DLD1 (cell line): Measurements from ENCODE around the gene ANTKMT.
"Not testable (repeated sequence)": the region's sequence is repeated elsewhere in the genome, so short reads cannot be mapped to it uniquely, and the experiment has no call there.

Experiments
- in situ Hi-C: cut with HindIII; loops from 2 replicates; pipeline ENCODE4 v1.10.0; 2017; ENCODE audit warnings: low sequenced_read_pairs

ANTKMT gene

DNA sequence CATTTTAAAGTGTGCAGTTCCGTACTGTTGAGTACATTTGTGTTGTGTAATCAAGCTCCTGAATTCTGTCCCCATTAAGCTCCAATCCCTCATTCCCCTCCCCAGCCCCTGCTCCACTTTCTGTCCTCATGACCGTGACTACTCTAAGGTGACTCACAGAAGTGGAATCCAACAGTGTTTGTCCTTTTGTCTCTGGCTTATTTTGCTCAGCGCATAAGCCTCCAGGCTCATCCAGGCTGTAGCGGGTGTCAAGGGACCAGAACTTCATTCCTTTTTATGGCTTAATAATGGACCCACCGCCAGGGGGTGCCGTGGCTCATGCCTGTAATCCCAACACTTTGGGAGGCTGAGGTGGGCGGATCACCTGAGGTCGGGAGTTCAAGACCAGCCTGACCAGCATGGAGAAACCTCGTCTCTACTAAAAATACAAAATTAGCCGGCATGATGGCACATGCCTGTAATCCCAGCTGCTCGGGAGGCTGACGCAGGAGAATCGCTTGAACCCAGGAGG lies 8.2 kb upstream of the ANTKMT start:
- in situ Hi-C loops, result not testable (repeated sequence)

DNA sequence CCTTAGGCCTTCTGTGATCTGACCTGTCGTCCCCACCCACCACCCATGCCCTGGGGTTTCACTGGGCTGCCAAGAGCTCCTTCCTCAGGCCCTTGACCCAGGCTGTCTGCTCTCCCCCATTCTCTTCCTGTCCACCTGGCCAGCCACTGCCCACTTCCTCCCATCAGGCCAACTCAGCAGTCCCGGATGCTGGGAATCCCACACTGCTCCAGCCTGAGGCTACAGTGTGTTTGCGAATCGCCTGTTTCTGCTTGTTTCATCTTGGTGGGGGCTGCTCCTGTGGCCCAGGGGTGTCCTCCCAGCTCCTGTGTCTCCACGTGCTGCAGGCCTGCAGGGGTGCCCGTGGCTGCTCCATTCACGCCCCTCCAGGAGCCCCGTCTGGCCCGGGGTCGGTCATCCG lies 6.9 kb upstream of the ANTKMT start:
- in situ Hi-C loops, result no loop called here

DNA sequence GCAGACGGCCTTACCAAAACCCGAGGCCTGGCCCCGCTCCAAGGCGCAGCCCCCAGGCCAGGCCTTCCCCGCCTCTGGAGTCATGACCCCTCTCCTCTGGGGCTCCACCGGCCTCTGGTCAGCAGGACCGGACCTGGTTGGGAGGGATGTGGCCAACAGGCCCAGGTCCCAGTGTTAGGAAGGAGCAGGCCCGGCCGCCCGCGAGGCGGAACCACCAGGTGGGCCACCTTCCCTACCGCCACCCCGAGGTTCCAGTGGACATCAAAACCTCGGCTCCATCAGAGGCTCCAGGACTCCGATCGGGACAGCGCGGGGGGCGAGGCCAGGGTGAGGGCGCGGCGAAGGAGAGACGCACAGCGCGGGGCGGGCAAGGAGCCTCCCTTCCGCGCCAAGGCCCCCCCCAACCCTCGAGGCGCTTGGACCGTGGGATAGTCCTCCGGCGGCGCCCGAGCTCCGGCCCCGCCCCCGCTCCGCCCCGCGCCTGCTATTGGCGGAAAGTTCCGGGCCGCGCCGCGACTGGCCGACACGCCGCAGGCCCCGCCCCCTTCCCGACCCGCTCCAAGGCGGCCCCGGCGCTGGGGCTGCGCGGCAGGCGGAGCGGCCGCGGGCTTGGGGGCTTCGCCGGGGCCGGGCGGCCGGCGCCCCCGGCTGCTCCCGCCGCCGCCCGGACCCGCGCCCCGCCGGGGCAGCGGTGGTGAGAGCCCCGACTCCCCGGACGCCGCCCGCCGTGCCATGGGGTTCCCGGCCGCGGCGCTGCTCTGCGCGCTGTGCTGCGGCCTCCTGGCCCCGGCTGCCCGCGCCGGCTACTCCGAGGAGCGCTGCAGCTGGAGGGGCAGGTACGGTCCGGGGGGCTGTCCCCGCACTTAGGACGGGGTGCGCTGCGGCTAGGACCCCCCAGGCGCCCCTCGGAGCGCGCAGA lies 6.1 kb upstream of the ANTKMT start, which contains the start of gene METRN:
Gene METRN (plus strand): TSS at position 561 of the 919 bp plus-strand sequence. CDS start 172 bp downstream, at position 733.
- in situ Hi-C loops, result no loop called here

DNA sequence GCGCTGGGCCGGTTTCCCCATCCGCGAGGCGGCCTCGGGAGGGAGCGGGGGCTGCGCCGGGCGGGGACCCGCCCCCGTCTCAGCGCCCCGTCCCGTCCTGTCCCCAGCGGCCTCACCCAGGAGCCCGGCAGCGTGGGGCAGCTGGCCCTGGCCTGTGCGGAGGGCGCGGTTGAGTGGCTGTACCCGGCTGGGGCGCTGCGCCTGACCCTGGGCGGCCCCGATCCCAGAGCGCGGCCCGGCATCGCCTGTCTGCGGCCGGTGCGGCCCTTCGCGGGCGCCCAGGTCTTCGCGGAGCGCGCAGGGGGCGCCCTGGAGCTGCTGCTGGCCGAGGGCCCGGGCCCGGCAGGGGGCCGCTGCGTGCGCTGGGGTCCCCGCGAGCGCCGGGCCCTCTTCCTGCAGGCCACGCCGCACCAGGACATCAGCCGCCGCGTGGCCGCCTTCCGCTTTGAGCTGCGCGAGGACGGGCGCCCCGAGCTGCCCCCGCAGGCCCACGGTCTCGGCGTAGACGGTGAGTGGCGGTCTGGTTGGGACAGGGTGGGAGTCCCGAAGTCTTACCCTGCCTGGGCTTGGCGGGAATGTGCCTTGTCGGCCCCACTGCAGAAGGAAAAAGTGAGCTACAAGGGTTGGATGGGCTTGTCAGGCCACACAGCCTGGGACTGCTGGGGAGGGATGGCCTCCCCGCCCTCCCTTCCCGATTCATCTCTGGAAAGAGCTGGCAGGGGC lies 5.3 kb upstream of the ANTKMT start:
- in situ Hi-C loops, result no loop called here

DNA sequence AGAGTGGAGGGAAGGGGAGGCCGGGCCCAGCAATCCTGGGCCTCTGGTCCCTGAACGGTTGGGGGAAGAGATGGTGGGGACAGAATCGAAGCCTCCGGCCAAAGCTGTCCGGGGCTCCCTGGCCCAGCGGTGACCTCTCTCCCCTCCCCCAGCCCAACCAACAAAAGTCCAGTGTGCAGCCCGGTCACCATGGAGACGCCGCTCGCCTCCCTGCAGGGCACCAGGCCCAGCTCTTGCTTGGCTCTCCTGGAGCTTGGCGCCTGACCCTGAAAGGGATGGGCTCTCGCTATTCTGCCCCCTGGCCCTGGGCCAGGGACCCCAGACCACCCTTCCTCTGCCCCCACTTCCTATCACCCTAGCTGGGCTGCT lies 4.8 kb upstream of the ANTKMT start:
- in situ Hi-C loops, result no loop called here

DNA sequence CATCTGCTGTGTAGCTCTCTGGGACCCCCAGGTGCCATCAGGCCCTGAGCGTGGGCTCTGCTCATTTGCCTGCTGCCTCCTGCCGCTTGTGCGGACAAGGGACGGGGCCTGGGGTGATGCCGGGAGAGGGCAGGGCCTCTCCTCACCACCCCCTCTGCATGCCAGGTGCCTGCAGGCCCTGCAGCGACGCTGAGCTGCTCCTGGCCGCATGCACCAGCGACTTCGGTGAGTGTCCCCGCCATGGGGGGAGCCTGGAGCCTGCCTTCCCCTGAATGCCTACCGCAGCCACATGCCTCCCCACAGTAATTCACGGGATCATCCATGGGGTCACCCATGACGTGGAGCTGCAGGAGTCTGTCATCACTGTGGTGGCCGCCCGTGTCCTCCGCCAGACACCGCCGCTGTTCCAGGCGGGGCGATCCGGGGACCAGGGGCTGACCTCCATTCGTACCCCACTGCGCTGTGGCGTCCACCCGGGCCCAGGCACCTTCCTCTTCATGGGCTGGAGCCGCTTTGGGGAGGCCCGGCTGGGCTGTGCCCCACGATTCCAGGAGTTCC lies 4.1 kb upstream of the ANTKMT start:
- in situ Hi-C loops, result no loop called here

DNA sequence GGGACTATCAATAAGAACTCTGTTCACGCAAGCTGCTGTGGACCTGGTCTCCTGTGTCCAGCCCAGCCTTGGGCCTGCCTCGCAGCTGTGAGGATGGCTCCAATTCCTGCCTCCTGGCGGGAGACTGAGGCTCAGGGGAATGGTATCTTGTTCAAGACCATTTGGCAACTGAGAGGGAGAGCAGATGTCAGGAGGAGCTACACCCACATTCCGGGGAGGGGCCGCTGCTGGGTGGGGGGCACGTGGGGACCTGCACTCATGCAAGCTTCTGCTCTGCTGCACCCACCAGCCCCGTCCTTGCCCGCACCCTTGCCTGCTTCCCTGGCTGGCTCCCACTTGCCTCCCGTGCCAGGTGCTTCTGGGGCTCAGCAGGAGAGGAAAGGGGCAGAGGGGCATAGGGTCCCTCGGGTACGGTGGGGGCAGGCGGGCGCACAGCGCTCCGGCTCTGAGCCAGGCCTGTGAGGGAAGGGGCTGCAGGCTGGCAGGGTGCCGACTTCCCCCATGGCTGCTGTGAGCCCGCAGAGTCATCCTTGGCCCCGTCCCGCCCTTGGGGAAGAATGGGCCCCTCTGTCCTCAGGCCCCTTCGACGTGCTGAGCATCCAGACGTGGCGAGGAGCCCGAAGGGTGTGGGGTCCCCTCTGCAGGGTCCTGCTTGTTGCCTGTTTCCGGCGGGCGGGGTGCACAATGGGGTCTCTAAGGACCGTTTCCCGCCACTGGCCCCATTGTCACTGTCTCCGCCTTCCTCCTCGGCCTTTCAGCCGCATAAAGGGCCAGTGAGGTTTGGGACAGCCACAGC lies 3.3 kb upstream of the ANTKMT start:
- in situ Hi-C loops, result no loop called here

DNA sequence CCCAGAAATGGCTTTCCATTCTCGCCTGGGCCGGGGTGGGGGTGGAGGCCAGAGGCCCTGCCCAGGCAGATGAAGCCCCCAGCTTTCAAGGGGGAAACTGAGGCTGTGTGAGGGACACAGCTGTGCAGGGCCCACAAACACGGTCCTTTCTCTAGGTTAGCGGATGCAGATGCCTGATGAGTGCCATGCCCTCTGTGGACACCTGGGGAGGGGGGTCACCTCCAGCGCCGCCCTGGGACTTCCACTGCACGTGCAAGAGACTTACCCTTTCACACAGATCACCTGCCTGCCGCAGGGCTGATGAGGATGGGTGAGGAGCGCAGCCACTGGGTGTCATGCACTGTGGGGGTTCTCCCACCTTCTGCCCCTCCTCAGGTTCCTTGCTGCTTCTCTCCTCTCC lies 2.6 kb upstream of the ANTKMT start:
- in situ Hi-C loops, result no loop called here

DNA sequence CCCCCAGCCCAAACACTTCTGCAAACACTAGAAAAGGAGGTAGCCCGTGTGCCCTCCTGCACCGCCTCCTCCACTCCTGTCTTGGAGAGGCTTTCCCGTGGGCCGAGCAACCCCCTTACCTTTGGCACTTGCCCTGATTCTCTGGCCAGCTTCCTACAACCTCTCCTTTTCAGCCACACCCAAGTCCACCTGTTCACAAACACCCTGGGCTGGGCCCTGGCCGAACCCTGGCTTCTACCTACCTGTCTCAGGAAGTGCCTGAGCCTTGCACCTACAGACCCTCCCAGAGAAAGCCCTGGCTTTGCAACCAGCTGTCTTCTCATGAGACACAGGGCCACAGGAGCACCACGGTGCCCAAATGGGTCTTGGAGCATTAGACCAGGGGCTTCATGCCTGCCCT lies 2.0 kb upstream of the ANTKMT start:
- in situ Hi-C loops, result no loop called here

DNA sequence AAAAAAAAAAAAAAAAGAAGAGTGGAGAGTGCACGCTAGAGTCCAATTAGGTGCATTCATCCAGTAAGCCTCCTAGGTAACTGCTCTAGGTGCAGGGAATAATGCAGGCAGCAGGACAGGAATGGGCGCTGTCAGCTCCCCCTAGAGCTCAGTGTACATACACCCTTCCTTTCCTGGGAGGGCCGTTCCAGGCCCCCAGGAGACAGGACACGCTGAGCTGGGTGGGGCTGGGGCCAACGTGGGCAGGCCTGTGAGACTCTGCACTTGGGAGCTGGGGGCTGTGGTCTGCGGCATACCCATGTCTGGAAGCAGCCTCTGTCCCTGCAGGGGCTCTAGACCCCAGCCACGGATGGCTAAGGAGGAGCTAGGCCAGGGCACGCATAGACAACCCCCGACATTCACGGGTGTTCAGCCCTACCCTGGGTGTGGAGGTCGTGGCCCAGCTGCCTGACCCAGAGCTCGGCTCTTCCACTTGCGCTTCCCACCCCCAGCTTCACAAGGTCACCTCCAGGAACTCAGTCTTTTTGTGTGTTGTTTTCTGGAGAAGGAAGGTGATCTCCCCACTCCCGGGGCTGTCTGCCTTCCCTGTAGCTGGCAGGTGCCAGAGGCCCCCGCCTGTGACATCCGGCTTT lies 1.0 kb upstream of the ANTKMT start:
- in situ Hi-C loops, result no loop called here

DNA sequence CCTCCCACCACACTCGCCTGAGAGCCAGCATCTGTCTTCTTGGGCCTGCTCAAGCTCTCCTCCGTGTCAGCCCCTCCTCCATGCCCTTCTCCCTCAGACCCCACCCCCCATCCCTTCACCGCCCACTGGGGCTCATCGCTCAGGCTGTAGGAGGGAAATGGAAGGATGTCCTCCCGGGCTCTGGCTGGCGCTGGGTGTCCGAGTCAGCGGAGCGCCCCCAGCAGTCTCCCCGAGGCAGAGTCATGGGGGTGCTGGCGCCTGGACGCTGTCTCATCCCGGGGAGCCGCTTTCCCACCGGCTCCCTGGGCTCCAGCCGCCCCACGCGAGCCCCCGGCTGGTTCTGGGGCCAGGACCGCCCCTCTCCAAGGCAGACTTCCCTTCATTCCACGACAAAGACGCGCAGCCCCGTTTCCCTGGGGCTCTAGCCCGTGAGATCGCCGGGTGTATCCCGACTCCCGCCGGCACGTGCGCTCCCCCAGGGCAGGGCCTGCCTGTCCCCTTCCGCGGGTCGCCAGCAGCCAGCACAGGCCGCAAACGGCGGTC lies 428 bp upstream of the ANTKMT start:
- in situ Hi-C loops, result no loop called here

DNA sequence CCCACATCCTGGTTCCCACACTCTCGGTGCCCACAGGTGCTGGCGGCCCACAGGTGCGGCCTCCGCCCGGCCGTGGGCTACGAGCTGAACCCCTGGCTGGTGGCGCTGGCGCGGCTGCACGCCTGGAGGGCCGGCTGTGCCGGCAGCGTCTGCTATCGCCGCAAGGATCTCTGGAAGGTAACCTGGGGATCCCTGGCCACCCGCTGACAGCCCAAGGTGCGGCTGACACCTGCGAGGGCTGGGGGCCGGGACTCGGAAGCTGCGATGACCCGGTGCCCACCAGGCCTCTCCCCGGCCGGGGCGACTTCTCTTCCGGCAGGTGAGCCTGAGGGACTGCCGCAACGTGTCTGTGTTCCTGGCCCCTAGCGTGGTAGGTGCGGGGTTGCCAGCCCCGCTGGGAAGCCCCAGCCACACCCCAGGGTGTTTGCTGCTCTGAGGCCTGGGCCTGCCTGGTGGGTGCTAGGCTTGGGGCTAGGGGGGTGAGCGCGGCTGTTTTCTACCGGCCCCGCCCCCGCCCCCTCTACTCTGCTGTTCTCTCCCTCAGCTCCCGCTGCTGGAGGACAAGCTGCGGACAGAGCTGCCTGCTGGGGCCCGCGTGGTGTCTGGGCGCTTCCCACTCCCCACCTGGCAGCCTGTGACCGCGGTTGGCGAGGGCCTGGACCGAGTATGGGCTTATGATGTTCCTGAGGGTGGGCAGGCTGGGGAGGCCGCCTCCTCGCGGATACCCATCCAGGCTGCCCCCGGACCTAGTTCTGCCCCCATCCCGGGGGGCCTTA lies 1.0 kb downstream of the ANTKMT start:
- in situ Hi-C loops, result no loop called here

DNA sequence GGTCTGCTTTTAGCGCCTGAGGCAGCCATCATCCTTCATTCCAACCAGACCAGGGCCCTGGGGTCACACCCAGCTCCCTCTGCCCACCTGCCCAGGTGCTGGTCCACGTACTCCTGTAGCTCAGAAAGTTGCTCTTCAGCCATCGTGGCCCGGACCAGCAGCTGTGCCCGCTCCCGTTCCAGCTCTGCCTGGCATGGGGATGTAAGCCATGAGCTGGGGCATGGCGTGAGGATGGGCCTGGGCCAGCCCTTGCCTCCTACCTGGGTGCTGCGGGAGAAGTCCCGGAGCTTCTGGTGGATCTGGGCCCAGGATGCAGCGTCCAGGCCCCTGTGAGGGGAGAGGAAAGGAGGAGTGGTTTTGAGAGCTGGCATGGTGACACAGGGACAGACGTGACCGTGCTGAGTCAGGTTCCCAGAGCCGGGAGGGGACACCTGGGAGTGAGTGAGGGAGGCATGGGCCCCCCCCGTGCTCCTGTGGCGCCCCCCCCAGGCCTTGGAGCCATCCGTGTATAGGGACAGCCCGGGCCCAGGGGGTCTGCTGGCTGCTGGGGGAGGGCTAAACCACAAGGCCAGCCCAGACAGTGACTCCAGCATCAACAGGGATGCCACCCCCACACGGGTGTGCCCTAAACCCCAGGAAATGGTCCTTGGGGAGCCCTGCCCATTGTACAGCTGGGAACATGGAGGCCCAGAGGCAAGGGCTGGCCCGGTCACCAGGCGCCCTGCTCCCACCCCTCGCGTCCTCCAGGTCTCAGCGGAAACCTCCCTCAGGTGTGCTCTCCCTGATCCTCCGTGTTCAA lies 2.1 kb downstream of the ANTKMT start:
- in situ Hi-C loops, result no loop called here

DNA sequence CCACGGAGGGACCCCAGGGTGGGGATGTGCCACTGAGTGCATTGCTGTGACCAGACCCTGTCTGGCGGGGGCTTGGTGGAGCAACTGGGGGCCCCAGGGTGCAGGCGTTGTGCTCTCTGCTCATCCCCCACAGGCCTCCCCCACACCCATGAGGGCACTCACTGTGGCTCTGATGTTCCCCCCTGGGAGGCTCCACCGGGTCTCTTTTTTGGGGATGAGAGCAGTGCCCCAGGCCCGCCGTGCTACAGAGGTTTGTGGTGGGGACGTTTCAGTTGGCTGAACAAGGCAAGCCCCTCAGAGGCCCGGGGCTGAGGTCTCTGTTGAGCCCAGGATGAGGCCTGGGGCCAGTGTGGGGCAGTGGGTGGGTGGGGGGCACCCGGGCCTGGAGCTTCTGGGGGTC lies 2.7 kb downstream of the ANTKMT start:
- in situ Hi-C loops, result no loop called here

DNA sequence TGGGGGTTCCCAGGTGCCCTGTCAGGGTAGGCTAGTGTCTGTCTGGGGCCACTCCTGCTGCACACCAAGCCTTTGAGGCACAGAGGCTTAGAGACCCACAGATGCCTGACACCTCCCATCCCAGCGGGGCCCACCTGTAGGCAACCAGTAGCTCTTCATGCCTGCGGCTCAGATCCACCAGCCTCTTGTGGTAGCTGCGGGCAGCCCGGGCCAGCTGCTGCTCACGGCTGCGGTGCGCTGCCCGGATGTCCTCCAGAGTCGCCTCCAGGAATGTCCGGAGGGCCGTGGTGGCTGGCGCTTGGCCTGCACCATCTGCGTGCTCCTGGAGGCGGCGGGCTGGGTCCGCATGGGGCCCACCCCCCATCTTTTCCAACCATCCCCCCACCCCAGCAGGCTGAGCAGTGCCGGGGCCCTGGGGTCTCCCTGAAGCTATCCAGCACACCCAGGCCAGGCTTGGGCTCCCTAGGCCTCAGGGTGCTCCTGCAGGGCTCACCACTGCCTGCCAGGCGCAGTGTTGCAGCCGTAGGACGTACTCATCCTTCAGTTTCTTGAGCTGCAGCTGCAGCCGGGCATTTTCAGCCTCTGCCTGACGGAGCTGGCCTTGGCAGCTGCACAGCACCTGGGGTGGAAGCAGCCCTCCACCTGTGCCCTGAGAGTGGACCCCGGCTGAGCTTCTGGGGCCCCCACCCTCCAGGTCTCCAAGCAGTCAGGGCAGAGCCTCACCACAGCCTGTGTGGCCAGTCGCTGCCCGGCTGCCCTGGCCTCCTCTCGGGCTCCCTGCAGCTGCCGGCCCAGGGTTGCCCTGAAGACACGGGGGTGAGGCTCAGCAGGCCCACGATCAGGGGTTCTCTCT lies 3.5 kb downstream of the ANTKMT start:
- in situ Hi-C loops, result no loop called here

DNA sequence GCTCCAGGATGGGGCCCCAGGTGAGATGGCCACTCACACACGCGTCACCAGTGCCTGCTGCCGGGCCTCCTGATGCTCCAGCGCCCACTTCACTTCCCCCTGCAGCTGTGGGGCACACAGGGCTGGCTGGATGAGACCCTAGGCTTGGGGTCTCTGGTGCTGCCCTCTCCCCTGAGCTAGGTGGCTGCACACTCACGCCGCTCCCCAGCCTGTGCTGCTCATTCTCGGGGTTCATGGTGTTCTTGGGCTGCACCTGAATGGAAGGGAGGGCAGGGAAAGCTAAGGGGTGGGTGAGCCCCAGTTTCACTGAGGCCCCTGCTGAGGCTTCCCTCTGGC lies 4.1 kb downstream of the ANTKMT start:
- in situ Hi-C loops, result no loop called here

DNA sequence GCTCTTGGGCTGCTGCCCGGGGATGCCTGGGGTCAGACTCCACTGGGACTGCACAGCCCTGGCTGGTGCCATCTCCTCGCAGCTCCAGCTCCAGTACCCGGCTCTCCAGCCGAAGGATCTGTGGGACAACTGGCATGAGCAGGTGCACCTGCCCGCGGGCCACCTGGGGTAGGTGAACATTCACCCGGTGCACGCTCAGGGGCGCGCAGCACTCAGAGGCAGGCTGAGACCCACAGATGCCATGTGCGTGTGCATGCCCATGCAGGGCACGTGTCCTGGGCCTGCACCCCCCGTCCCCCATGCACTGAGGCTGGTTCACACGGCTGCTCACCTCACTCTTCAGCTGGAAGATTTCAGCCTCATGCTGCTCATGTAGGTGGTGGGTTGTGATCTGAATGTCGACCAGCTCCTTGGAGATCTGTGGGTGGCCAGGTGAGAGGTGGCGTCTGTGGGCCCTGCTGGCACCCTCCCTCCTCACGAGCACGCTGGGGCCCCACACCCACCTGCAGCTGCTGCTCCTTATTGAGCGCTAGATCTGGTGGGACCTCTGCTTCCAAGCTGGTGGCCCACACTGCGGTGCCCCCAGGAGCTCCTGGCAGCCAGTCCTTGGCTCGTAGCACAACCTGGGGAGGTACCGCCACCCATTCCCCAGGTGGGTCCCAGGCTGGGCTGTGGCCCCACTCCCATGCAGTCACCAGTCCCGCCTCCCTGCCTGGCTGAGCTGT lies 4.7 kb downstream of the ANTKMT start:
- in situ Hi-C loops, result no loop called here
